Tibial nerve (tissue), 4 donors: ENCODE results near the gene TBX5.

Experiments used
- EP300 ChIP-seq, 2 donors: sonication (generic); formaldehyde crosslinking; IDR thresholded peaks; one replicate each; pipeline ENCODE4 v1.6.1; 2017; ENCODE audit warnings: antibody characterized with exemption in 2 of 2, mild to moderate bottlenecking in 1 of 2
- TF ChIP-seq, protein P1 (sequence below), 5 experiments: fragments of 200-600 bp in 3 of 5; fragments of 450-650 bp in 2 of 5; sonication (generic) in 3 of 5; IDR thresholded peaks; one replicate each; pipeline ENCODE4 v1.5.1; 2016 to 2019; ENCODE audit warnings: antibody characterized with exemption in 5 of 5, mild to moderate bottlenecking in 3 of 5, moderate library complexity in 2 of 5

DNA sequence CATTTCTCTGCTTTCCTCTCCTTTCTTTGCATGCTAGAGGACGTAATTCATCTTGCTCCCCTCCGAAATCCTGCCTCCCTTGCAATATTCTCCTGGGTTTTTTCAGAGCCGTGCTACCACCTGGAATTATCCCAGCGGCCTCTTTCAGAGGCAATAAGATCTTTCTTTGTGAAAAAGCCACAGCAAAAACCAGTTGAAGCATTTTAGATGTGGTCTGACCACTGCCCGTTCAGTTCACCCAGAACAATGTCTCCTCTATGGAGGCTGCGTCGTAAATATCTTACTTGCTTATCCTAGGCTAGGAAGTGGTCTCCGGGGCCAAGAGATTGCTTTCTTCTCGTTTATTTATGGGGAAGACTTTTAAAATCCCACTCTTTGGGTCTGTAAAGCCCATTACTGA, 85.8 kb downstream of the TBX5 start:
- TF ChIP-seq, protein P1, sequence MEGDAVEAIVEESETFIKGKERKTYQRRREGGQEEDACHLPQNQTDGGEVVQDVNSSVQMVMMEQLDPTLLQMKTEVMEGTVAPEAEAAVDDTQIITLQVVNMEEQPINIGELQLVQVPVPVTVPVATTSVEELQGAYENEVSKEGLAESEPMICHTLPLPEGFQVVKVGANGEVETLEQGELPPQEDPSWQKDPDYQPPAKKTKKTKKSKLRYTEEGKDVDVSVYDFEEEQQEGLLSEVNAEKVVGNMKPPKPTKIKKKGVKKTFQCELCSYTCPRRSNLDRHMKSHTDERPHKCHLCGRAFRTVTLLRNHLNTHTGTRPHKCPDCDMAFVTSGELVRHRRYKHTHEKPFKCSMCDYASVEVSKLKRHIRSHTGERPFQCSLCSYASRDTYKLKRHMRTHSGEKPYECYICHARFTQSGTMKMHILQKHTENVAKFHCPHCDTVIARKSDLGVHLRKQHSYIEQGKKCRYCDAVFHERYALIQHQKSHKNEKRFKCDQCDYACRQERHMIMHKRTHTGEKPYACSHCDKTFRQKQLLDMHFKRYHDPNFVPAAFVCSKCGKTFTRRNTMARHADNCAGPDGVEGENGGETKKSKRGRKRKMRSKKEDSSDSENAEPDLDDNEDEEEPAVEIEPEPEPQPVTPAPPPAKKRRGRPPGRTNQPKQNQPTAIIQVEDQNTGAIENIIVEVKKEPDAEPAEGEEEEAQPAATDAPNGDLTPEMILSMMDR (IDR thresholded peaks at IDR 0.05): no peak
- TF ChIP-seq EP300 (IDR thresholded peaks at IDR 0.05): no peak
